Osteoblast (primary cell): ENCODE measurements around the gene RBPMS2. TPM values are rescaled to one million over a fixed set of nuclear protein-coding genes. Genes with fewer than 3 reads are reported as not detected.

Source experiments
- DNase-seq: peaks from one replicate; pipeline ENCODE4 v3.0.0; 2011; ENCODE audit warnings: low spot score, mixed read lengths; ENCODE audit not compliant: insufficient read length; ENCODE audit errors: missing footprints
- H2AFZ ChIP-seq: 2 replicates; pipeline ENCODE4 v1.6.0; 2011; ENCODE audit warnings: mild to moderate bottlenecking, low read length
- H3K27ac ChIP-seq: 2 replicates; pipeline ENCODE4 v1.5.1; 2011; ENCODE audit warnings: mild to moderate bottlenecking, low read depth, low read length, moderate library complexity
- H3K27me3 ChIP-seq: 2 replicates; pipeline ENCODE4 v1.6.0; 2012; ENCODE audit warnings: mild to moderate bottlenecking, control low read depth, inconsistent platforms, low read length, moderate library complexity; ENCODE audit not compliant: insufficient read depth
- H3K36me3 ChIP-seq: 2 replicates; pipeline ENCODE4 v1.5.1; 2011; ENCODE audit warnings: mild to moderate bottlenecking, low read length, control low read depth, moderate library complexity; ENCODE audit not compliant: insufficient read depth
- H3K4me1 ChIP-seq: 2 replicates; pipeline ENCODE4 v1.5.1; 2011; ENCODE audit warnings: mild to moderate bottlenecking, low read length, control low read depth, moderate library complexity; ENCODE audit not compliant: insufficient read depth
- H3K4me2 ChIP-seq: 2 replicates; pipeline ENCODE4 v1.6.0; 2011; ENCODE audit warnings: mild to moderate bottlenecking, low read length; ENCODE audit not compliant: insufficient read depth
- H3K4me3 ChIP-seq: fragments of 200-600 bp; sonication (generic); 3 replicates; pipeline ENCODE4 v1.5.1; 2012; ENCODE audit warnings: mild to moderate bottlenecking, low read length, inconsistent platforms; ENCODE audit not compliant: insufficient read depth
- H3K79me2 ChIP-seq: 2 replicates; pipeline ENCODE4 v1.6.0; 2012; ENCODE audit warnings: mild to moderate bottlenecking, low read length, control low read depth, inconsistent platforms; ENCODE audit not compliant: insufficient read depth
- H3K9me3 ChIP-seq: 2 replicates; pipeline ENCODE4 v1.5.1; 2011; ENCODE audit warnings: low read depth, low read length, control low read depth
- H4K20me1 ChIP-seq: 2 replicates; pipeline ENCODE4 v1.6.0; 2012; ENCODE audit warnings: mild to moderate bottlenecking, low read length, control low read depth; ENCODE audit not compliant: insufficient read depth
- CTCF ChIP-seq: IDR thresholded peaks from 2 replicates; pipeline ENCODE4 v1.5.1; 2011; ENCODE audit warnings: mild to moderate bottlenecking, low read depth, low read length, moderate library complexity; ENCODE audit errors: extremely low read depth
- total RNA-seq: library from RNA; depleted of rRNA; stranded (reverse); fragments of >200 nt; gene quantifications from 2 replicates; pipeline ENCODE4 v1.2.3, GENCODE V29; 2012

Gene RBPMS2
- total RNA-seq, 1 donor = not detected

- no peak overlapping the region for H3K4me3 ChIP-seq
- no peak overlapping the region for H3K4me2 ChIP-seq
- H3K36me3 ChIP-seq = no peaks in the 10 kb centered on the region
- no peak overlapping the region for H3K27ac ChIP-seq
- H4K20me1 ChIP-seq = no peaks in the 10 kb centered on the region
- H3K4me1 ChIP-seq = peaks cover 6% of the 10 kb centered on the region
- H2AFZ ChIP-seq = no peak overlapping the region
- no peaks in the 10 kb centered on the region for H3K79me2 ChIP-seq
- no peaks in the 10 kb centered on the region for H3K9me3 ChIP-seq
- no peak for TF ChIP-seq CTCF
- no peaks in the 10 kb centered on the region for H3K27me3 ChIP-seq
- peak; percentile 35 for DNase-seq
Measured at GRCh38 chr15:64754663-64755426, 20.5 kb downstream of the RBPMS2 start.

GRCh38 chr15:64753480-64754185 is 21.8 kb downstream of the RBPMS2 start:
- Histone ChIP-seq H3K4me2 (no peak overlapping the region), H2AFZ (no peak overlapping the region), H3K4me1 (peaks cover 18% of the 10 kb centered on the region), H3K9me3 (no peaks in the 10 kb centered on the region), H3K27me3 (no peaks in the 10 kb centered on the region), H3K4me3 (no peak overlapping the region), H3K27ac (no peak overlapping the region), H4K20me1 (no peaks in the 10 kb centered on the region), H3K36me3 (no peaks in the 10 kb centered on the region), H3K79me2 (no peaks in the 10 kb centered on the region)
- peak; percentile 65 for DNase-seq
- no peak for TF ChIP-seq CTCF

- Histone ChIP-seq H2AFZ (no peak overlapping the region), H3K4me1 (peaks cover 18% of the 10 kb centered on the region), H3K4me3 (no peak overlapping the region), H3K79me2 (no peaks in the 10 kb centered on the region), H3K4me2 (no peak overlapping the region), H3K27me3 (no peaks in the 10 kb centered on the region), H3K36me3 (no peaks in the 10 kb centered on the region), H3K9me3 (no peaks in the 10 kb centered on the region), H3K27ac (no peak overlapping the region), H4K20me1 (no peaks in the 10 kb centered on the region)
- TF ChIP-seq CTCF = no peak
- DNase-seq = peak; percentile 36
Measured at GRCh38 chr15:64751464-64751863, 23.9 kb downstream of the RBPMS2 start.

GRCh38 chr15:64749999-64750657 is 25.3 kb downstream of the RBPMS2 start:
- H3K27me3 ChIP-seq = no peaks in the 10 kb centered on the region
- no peaks in the 10 kb centered on the region for H4K20me1 ChIP-seq
- no peaks in the 10 kb centered on the region for H3K36me3 ChIP-seq
- no peak overlapping the region for H3K27ac ChIP-seq
- H3K4me2 ChIP-seq = peak overlapping the region; percentile 16
- DNase-seq = peak; percentile 88
- H3K79me2 ChIP-seq = no peaks in the 10 kb centered on the region
- no peak for TF ChIP-seq CTCF
- peaks cover 18% of the 10 kb centered on the region for H3K4me1 ChIP-seq
- H2AFZ ChIP-seq = peak overlapping the region; percentile 25
- H3K9me3 ChIP-seq = no peaks in the 10 kb centered on the region
- no peak overlapping the region for H3K4me3 ChIP-seq
